Aorta (tissue), 5 donors: Measurements from ENCODE around the gene SLC26A6. TPM values are rescaled to one million over a fixed set of nuclear protein-coding genes. Genes with fewer than 3 reads are reported as not detected.

Experiments
- ATAC-seq: fragments of 200-7000 bp; cut with Tn5 transposase; one replicate; pipeline ENCODE4 v1.9.1; 2022; ENCODE audit warnings: moderate library complexity; ENCODE audit not compliant: low FRiP score
- DNase-seq, 2 donors: peaks; one replicate each; pipeline ENCODE4 v3.0.0-alpha.2; 2020
- H3K27ac ChIP-seq, 2 donors: one replicate each; pipeline ENCODE4 v1.5.1; 2013; ENCODE audit warnings: low read length in 2 of 2, mild to moderate bottlenecking in 2 of 2, moderate library complexity in 2 of 2, control low read depth in 1 of 2, inconsistent platforms in 1 of 2, low read depth in 1 of 2
- H3K27me3 ChIP-seq, 2 donors: one replicate each; pipeline ENCODE4 v1.6.1; 2013; ENCODE audit warnings: control low read depth in 1 of 2, low read length in 1 of 2, mild to moderate bottlenecking in 1 of 2, moderate library complexity in 1 of 2; ENCODE audit not compliant: insufficient read depth in 2 of 2, control insufficient read depth in 1 of 2
- H3K36me3 ChIP-seq, 2 donors: one replicate each; pipeline ENCODE4 v1.6.1; 2013; ENCODE audit warnings: control low read depth in 1 of 2, low read length in 1 of 2, mild to moderate bottlenecking in 1 of 2; ENCODE audit not compliant: insufficient read depth in 2 of 2, control insufficient read depth in 1 of 2
- H3K4me1 ChIP-seq, 2 donors: one replicate each; pipeline ENCODE4 v1.6.1; 2013; ENCODE audit warnings: low read length in 2 of 2, control low read depth in 1 of 2, mild to moderate bottlenecking in 1 of 2, moderate library complexity in 1 of 2; ENCODE audit not compliant: insufficient read depth in 2 of 2, control insufficient read depth in 1 of 2
- H3K4me3 ChIP-seq, 2 donors: one replicate each; pipeline ENCODE4 v1.5.1; 2013; ENCODE audit warnings: low read length in 2 of 2, control low read depth in 1 of 2, mild to moderate bottlenecking in 1 of 2
- H3K9me3 ChIP-seq: one replicate; pipeline ENCODE4 v1.6.1; 2013; ENCODE audit warnings: mild to moderate bottlenecking, low read length; ENCODE audit not compliant: control insufficient read depth
- WGBS, 2 donors: extraction: QIAGEN DNeasy Blood & Tissue Kit; methylation state at CpG; one replicate each; pipeline ENCODE4 v1.1.7; 2013; 5-methylcytosine and 5-hydroxymethylcytosine counted together
- intact Hi-C, 2 donors: fragments of 100-400 bp; cut with DNase I; formaldehyde crosslinking; loops; one replicate each; pipeline versions ENCODE4 v1.14.2 to v1.15.0; 2022
- polyA plus RNA-seq, 2 donors: library from polyadenylated mRNA; stranded (reverse); fragments of 200-250 nt; gene quantifications; one replicate each; pipeline ENCODE4 v1.2.3, GENCODE V29; 2013
- total RNA-seq, 2 donors: library from RNA; stranded (reverse); fragmentation: NEBNext Ultra II Directional; extraction: Animal tissue kit (Norgen Biotek cat#: 25700); gene quantifications; one replicate each; pipeline ENCODE4 v1.2.1, GENCODE V29; 2021
- donor health status: healthy with polysubstance abuse.
- donor health status: Bipolar disorder and iron deficiency.
- donor health status: DM: no; HTN: no; CAD: no.
- donor health status: DM: no; HTN: no; CAD: no.
- donor health status: DM: yes; HTN: yes; CAD: no.

Gene SLC26A6
- total and polyA plus RNA-seq, 4 donors, result 10.5 to 154 (median 32.2) TPM

DNA sequence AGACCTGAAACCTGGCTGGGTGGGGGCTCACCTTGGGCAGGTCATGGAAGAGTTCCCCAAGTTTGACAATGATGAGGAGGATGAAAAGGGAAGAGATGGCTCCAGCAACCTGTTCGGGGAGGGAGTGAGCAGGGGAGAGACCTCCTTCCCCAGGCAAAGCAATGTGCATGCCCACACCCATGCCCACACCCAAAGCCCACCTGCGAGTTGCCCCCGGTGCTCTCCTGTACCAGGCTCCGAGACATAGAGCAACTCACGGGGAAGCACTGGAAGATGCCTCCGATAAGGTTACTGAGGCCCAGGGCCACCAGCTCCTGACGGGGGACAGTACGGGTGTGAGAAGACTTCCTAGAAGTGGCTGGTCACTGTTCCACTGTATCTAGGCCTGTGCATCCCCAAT lies 4.9 kb downstream of the SLC26A6 start:
- no peak overlapping the region for H3K27ac ChIP-seq
- intact Hi-C loops, result loop anchor here in 1 of 2 donors (10.0 kb wide), 1 partner anchor 166 kb away; a partner anchor contains a TSS
- WGBS, 2 donors, result 95 to 96% methylated on average over 8 of the region's 8 CpGs
- no peak overlapping the region for H3K4me3 ChIP-seq
- H3K36me3 ChIP-seq, result peaks cover 5 to 13% of the 10 kb centered on the region in 2 donors
- no peaks in the 10 kb centered on the region for H3K4me1 ChIP-seq
- H3K9me3 ChIP-seq, result no peaks in the 10 kb centered on the region
- ATAC-seq (no peak), DNase-seq (no peak)
- no peaks in the 10 kb centered on the region for H3K27me3 ChIP-seq

DNA sequence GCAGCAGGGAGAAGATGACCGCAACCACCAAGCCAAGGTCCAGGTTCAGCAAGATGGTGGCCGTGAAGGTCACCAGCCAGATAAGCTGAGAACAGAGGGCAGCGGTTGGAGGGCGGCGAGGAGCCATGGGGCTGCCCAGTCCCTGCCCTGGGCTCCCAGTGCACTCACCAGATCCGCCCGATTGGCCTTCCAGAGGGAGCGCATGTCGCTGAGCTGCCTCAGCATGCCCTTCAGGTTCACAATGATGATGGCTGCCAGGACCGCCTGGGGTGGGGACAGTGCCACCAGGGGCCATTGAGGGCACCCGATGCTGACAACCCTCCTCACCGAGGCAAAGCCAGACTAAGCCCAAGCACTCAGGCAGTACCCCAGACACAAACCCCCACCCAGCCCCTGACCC lies 5.4 kb downstream of the SLC26A6 start:
- WGBS, 2 donors, result 95 to 96% methylated on average over 12 of the region's 12 CpGs
- DNase-seq, result no peak
- H3K9me3 ChIP-seq, result no peaks in the 10 kb centered on the region
- intact Hi-C loops, result loop anchor here in 1 of 2 donors (10.0 kb wide), 1 partner anchor 165 kb away; a partner anchor contains a TSS
- H3K36me3 ChIP-seq, result peaks cover 5 to 14% of the 10 kb centered on the region in 2 donors
- H3K4me3 ChIP-seq, result no peak overlapping the region
- H3K27ac ChIP-seq, result no peak overlapping the region
- no peaks in the 10 kb centered on the region for H3K4me1 ChIP-seq
- no peaks in the 10 kb centered on the region for H3K27me3 ChIP-seq
- no peak for ATAC-seq

DNA sequence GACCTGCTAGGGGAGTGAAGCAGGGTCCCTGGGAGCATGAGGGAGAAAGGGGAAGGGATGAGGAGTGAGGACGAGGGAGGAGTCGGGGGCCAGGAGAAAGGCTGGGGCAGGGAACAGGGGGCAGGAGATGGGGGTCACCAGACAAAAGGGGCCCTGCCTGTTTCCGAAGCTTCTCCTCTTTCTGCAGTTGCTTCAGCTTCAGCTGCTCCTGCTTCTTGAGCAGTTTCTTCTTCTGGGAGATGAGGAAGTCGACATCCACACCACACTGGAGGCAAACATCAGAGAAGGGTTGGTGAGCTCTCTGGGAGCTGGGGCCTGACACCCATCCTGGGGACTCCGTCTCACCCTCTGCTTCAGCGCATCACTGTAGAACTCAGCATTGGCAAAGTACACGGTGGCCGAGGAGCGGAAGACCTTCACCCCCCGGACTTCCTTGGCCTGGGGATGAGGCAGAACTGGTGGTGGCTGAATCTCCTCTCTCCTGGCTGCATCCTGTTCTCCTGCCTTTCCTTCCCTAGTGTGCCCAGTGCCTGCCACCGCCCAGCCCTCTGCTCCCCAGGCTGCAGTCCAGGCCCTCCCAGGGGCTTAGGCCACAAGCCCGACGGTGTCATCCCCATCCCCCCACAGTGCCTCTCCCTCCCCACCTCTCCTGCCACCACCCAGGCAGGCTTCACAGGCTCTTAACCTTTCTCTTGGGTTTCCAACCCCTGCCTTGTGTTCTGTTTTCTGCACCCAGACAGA lies 6.8 kb downstream of the SLC26A6 start:
- ATAC-seq, result no peak
- Histone ChIP-seq H3K4me3 (no peak overlapping the region), H3K4me1 (no peaks in the 10 kb centered on the region), H3K36me3 (peaks cover 5 to 14% of the 10 kb centered on the region in 2 donors), H3K9me3 (no peaks in the 10 kb centered on the region), H3K27ac (no peak overlapping the region), H3K27me3 (no peaks in the 10 kb centered on the region)
- peak in 1 of 2 donors; percentile 70 for DNase-seq
- WGBS, 2 donors, result 82 to 84% methylated on average over 13 of the region's 13 CpGs
- intact Hi-C loops, result no loop called here

DNA sequence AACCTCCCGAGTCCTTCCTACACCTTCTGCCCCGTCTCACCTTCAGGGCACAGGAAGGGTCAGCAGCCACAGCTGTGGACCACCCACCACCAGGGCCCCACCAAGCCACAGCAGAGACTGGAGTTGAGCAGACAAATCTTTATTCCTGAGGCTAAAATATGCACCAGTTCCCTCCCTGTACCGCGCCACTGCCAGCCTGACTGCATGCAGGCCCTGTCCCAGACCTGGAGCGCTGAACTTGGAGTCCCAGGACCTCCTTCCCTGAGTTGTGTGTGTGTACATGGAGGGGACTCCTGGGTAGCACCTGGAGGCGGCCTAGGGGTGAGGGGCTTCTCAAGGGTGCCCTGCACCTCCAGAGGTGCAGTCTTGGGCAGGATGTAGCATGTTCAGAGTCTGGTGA lies 9.7 kb downstream of the SLC26A6 start:
- no peaks in the 10 kb centered on the region for H3K4me1 ChIP-seq
- peak in 1 of 2 donors; percentile 63 for DNase-seq
- WGBS, 2 donors, result 82 to 88% methylated on average over 6 of the region's 6 CpGs
- H3K9me3 ChIP-seq, result no peaks in the 10 kb centered on the region
- peaks cover 5 to 11% of the 10 kb centered on the region in 2 donors for H3K36me3 ChIP-seq
- ATAC-seq, result no peak
- no peak overlapping the region for H3K27ac ChIP-seq
- H3K27me3 ChIP-seq, result no peaks in the 10 kb centered on the region
- no peak overlapping the region for H3K4me3 ChIP-seq
- intact Hi-C loops, result no loop called here

DNA sequence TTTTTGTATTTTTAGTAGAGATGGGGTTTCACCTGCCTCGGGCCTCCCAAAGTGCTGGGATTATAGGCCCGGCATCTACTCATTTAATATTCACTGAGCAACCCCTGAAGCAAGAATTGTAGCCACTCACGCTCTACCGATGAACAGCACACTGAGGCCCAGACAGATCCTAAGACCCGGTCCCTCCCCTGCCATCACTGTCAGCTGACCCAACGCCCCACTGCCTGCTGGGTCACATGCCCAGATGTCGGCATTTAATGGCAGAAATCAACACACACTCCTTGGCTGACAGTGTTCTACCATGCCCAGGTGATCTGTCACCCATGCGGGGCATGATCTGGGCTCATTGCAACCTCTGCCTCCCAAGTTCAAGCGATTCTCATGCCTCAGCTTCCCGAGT lies 10.5 kb downstream of the SLC26A6 start:
- no peaks in the 10 kb centered on the region for H3K27me3 ChIP-seq
- 89 to 94% methylated on average over 10 of the region's 10 CpGs for WGBS, 2 donors
- no peaks in the 10 kb centered on the region for H3K4me1 ChIP-seq
- H3K27ac ChIP-seq, result no peak overlapping the region
- intact Hi-C loops, result no loop called here
- no peak overlapping the region for H3K4me3 ChIP-seq
- no peak for ATAC-seq
- no peak for DNase-seq
- H3K9me3 ChIP-seq, result no peaks in the 10 kb centered on the region
- H3K36me3 ChIP-seq, result peaks cover 5 to 10% of the 10 kb centered on the region in 2 donors

DNA sequence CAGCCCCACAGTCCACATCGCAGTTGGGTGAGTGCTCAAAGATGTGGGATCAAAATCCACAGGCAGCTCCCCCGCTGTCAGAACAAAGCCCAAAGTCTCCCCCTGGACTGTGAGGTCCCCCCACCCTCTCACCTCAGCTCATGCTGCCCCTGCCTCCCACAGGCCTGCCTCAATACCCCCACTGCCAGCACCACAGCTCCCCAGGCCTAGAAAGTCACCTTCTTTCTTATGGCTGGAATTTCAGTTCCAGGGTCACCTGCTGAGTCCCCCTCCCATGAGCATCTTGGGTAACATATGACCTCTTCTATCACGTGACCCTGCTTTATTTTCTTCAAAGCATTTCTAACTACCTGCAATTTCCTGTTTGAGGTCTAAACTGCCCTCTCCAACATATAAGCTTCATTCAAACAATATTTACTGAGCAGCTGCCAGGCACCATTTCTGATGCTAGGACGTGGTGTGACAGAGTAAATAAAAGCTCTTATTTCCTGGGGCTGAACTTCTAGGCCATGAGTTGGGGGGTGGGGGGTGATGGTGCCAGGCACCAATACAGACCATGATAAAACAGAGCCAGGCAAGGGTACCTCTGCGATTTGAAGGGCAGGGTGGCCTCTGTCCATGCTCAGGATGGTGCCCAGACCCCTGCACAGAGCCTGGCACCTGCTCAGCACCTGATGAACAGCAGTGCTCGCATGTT lies 11.3 kb downstream of the SLC26A6 start:
- Histone ChIP-seq H3K27ac (no peak overlapping the region), H3K27me3 (no peaks in the 10 kb centered on the region), H3K4me1 (peaks cover 0 to 5% of the 10 kb centered on the region in 2 donors), H3K9me3 (no peaks in the 10 kb centered on the region), H3K36me3 (peaks cover 5 to 10% of the 10 kb centered on the region in 2 donors), H3K4me3 (no peak overlapping the region)
- WGBS, 2 donors, result 83 to 84% methylated on average over 6 of the region's 6 CpGs
- intact Hi-C loops, result no loop called here
- ATAC-seq (no peak), DNase-seq (no peak)

DNA sequence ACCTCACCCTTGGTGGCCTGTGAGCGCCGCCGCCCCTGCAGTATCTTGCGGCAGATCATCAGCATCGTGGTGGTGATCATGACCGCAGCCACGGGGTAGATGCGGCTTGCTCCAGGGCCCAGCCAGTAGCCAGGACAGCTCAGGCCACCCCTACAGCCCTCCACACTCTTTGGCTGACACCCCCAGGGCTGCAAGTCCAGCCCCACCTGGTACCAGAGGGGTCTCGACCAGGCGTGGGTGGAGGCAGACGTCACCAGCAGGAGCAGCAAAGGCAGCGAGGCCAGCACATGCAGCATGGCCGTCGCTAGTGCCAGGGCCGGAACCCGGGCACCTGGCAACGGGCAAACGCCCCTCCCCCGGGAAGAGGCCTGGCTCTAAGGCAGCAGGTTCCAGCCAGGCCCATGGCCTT lies 13.8 kb downstream of the SLC26A6 start, which contains the start of gene TMEM89:
TSS of gene TMEM89 (minus strand) at position 309 of the 409 bp plus-strand sequence. CDS start at position 296, 13 bp downstream.
- no peaks in the 10 kb centered on the region for H3K27me3 ChIP-seq
- DNase-seq (no peak), ATAC-seq (no peak)
- no peaks in the 10 kb centered on the region for H3K9me3 ChIP-seq
- 92 to 93% methylated on average over 19 of the region's 19 CpGs for WGBS, 2 donors
- H3K27ac ChIP-seq, result peak within 1 kb of the TSS in 1 of 2 donors; percentile 96
- peaks cover 0 to 2% of the 10 kb centered on the region in 2 donors for H3K36me3 ChIP-seq
- H3K4me3 ChIP-seq, result no peak within 1 kb of the TSS
- peaks cover 0 to 5% of the 10 kb centered on the region in 2 donors for H3K4me1 ChIP-seq
- intact Hi-C loops, result no loop called here

DNA sequence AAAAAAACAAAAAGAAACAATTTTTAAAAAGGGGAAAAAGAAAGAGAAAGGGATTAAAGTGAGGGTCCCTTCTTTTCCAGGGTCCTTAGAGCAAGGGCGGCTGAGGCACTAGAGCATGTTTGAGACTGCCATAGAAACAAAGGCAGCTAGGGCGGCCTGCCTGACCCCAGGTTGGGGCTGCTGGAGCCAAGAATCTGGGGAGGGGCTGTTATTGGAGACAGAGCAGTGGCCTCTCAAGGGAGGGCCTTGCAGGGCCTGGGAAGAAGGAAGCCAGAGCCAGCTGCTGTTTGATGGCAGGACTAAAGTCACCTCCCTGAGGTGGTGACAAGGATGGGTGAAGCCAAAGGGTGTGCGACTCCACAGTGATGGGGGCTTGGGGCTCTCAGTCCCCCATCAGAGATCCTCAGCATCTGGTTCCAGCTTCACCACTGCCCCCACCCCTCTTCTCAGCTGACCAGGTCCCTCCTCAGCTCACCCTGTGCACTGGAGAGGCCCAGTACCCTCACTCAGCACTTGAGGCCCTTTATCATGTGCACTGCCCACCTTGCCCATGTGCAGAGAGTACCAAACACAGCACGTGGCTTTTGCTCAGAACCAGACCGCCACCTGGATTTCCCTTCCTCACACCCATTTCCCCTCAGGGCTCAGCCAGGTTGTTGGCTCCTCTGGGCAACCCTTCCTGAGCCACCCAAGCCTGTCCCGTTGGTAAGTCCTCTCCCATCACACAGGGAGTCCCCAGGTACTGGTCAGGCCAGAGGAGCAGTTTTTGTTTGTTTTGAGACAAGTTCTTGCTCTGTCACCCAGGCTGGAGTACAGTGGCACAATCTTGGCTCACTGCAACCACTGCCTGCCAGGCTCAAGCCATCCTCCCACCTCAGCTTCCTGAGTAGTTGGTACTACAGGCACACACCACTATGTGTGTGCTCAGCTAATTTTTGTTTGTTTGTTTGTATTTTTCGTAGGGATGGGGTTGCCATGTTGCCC lies 15.4 kb downstream of the SLC26A6 start:
- H3K4me3 ChIP-seq, result no peak overlapping the region
- DNase-seq, result no peak
- no peak for ATAC-seq
- intact Hi-C loops, result loop anchor here in 1 of 2 donors (2.0 kb wide), 1 partner anchor 15 kb away; the partner anchor contains the start of gene SLC26A6
- WGBS, 2 donors, result 77 to 80% methylated on average over 7 of the region's 7 CpGs
- no peaks in the 10 kb centered on the region for H3K27me3 ChIP-seq
- peaks cover 0 to 5% of the 10 kb centered on the region in 2 donors for H3K4me1 ChIP-seq
- H3K36me3 ChIP-seq, result no peaks in the 10 kb centered on the region
- H3K27ac ChIP-seq, result peak overlapping the region; percentile 81 to 96
- no peaks in the 10 kb centered on the region for H3K9me3 ChIP-seq
